GM12892 (cell line): ENCODE results near the gene DHRS4.
"Not testable (repeated sequence)": the region's sequence is repeated elsewhere in the genome, so short reads cannot be mapped to it uniquely, and the experiment has no call there.

ENCODE experiments used
- DNase-seq: peaks from one replicate; pipeline ENCODE4 v3.0.0; 2011; ENCODE audit not compliant: insufficient read length
- FAIRE-seq: peaks from 2 replicates; lab custom pipeline; 2011; peaks lifted over from hg19 to GRCh38; lab: Jason Lieb, UNC
- POLR2A ChIP-seq: IDR thresholded peaks from 2 replicates; pipeline ENCODE4 v1.6.1; 2011; ENCODE audit warnings: low read depth, low read length, control low read depth
- POLR2AphosphoS5 ChIP-seq: IDR thresholded peaks from 2 replicates; pipeline ENCODE4 v1.6.1; 2011; ENCODE audit warnings: low read depth, low read length, control low read depth
- TAF1 ChIP-seq: IDR thresholded peaks from 2 replicates; pipeline ENCODE4 v1.6.1; 2011; ENCODE audit warnings: low read depth, mild to moderate bottlenecking, control low read depth, low read length, borderline replicate concordance

The DHRS4 gene

GRCh38 chr14:23931721-23932289 lies 21.8 kb upstream of the DHRS4 start:
- FAIRE-seq = no peak
- TF ChIP-seq TAF1 = no peak
- no peak for TF ChIP-seq POLR2AphosphoS5
- TF ChIP-seq POLR2A = no peak
- no peak for DNase-seq

GRCh38 chr14:23932639-23933038 lies 20.9 kb upstream of the DHRS4 start:
- TF ChIP-seq POLR2AphosphoS5 (no peak), TAF1 (no peak), POLR2A (no peak)
- DNase-seq (no peak), FAIRE-seq (no peak)

- FAIRE-seq (no peak), DNase-seq (no peak)
- no peak for TF ChIP-seq POLR2A
- TF ChIP-seq POLR2AphosphoS5 = no peak
- TF ChIP-seq TAF1 = no peak
Observed at GRCh38 chr14:23933108-23933741, 20.3 kb upstream of the DHRS4 start.

- DNase-seq = no peak
- TF ChIP-seq POLR2AphosphoS5 (no peak), POLR2A (no peak), TAF1 (no peak)
- FAIRE-seq = no peak
Observed at GRCh38 chr14:23933742-23934128, 19.8 kb upstream of the DHRS4 start.

GRCh38 chr14:23935158-23935557 lies 18.4 kb upstream of the DHRS4 start:
- DNase-seq = no peak
- no peak for TF ChIP-seq TAF1
- TF ChIP-seq POLR2A = no peak
- no peak for TF ChIP-seq POLR2AphosphoS5
- no peak for FAIRE-seq

GRCh38 chr14:23936084-23936829 lies 17.3 kb upstream of the DHRS4 start:
- no peak for FAIRE-seq
- no peak for DNase-seq
- TF ChIP-seq TAF1 (no peak), POLR2AphosphoS5 (no peak), POLR2A (no peak)

- DNase-seq = no peak
- TF ChIP-seq POLR2A (no peak), TAF1 (no peak), POLR2AphosphoS5 (no peak)
- FAIRE-seq = no peak
Observed at GRCh38 chr14:23937203-23937602, 16.4 kb upstream of the DHRS4 start.

GRCh38 chr14:23938823-23939222 lies 14.7 kb upstream of the DHRS4 start:
- no peak for TF ChIP-seq POLR2AphosphoS5
- no peak for TF ChIP-seq TAF1
- no peak for TF ChIP-seq POLR2A
- DNase-seq = no peak
- no peak for FAIRE-seq

GRCh38 chr14:23939607-23940326 lies 13.8 kb upstream of the DHRS4 start:
- DNase-seq (no peak), FAIRE-seq (no peak)
- TF ChIP-seq POLR2A (no peak), POLR2AphosphoS5 (no peak), TAF1 (no peak)

- no peak for DNase-seq
- no peak for FAIRE-seq
- TF ChIP-seq POLR2A (no peak), TAF1 (no peak), POLR2AphosphoS5 (no peak)
Observed at GRCh38 chr14:23941230-23941629, 12.3 kb upstream of the DHRS4 start.

- FAIRE-seq (no peak), DNase-seq (no peak)
- TF ChIP-seq TAF1 (no peak), POLR2AphosphoS5 (no peak), POLR2A (no peak)
Observed at GRCh38 chr14:23941669-23942068, 11.9 kb upstream of the DHRS4 start.

GRCh38 chr14:23942587-23942986 lies 11.0 kb upstream of the DHRS4 start:
- DNase-seq = no peak
- TF ChIP-seq POLR2A (no peak), POLR2AphosphoS5 (no peak), TAF1 (no peak)
- no peak for FAIRE-seq

- not testable (repeated sequence) for DNase-seq, FAIRE-seq
Observed at GRCh38 chr14:23949069-23949468, 4.5 kb upstream of the DHRS4 start.
